Uterus (tissue), 2 donors: Measurements from ENCODE around the gene RACGAP1.

Experiments used
- POLR2A ChIP-seq, 2 donors: fragments of 450-650 bp; IDR thresholded peaks; one replicate each; pipeline ENCODE4 v1.6.1; 2016; ENCODE audit warnings: antibody characterized with exemption in 2 of 2, mild to moderate bottlenecking in 1 of 2, moderate library complexity in 1 of 2
- TF ChIP-seq, protein P1 (sequence below), 4 experiments: fragments of 200-600 bp in 2 of 4; fragments of 450-650 bp in 2 of 4; sonication (generic) in 2 of 4; IDR thresholded peaks; one replicate each; pipeline ENCODE4 v1.5.1; 2016 to 2019; ENCODE audit warnings: antibody characterized with exemption in 4 of 4, mild to moderate bottlenecking in 2 of 4, moderate library complexity in 1 of 4

GRCh38 chr12:50013361-50014147, 11.7 kb downstream of the RACGAP1 start:
- TF ChIP-seq, protein P1, sequence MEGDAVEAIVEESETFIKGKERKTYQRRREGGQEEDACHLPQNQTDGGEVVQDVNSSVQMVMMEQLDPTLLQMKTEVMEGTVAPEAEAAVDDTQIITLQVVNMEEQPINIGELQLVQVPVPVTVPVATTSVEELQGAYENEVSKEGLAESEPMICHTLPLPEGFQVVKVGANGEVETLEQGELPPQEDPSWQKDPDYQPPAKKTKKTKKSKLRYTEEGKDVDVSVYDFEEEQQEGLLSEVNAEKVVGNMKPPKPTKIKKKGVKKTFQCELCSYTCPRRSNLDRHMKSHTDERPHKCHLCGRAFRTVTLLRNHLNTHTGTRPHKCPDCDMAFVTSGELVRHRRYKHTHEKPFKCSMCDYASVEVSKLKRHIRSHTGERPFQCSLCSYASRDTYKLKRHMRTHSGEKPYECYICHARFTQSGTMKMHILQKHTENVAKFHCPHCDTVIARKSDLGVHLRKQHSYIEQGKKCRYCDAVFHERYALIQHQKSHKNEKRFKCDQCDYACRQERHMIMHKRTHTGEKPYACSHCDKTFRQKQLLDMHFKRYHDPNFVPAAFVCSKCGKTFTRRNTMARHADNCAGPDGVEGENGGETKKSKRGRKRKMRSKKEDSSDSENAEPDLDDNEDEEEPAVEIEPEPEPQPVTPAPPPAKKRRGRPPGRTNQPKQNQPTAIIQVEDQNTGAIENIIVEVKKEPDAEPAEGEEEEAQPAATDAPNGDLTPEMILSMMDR (IDR thresholded peaks at IDR 0.05): no peak
- no peak for TF ChIP-seq POLR2A (IDR thresholded peaks at IDR 0.05)
